SK-N-SH (cell line): ENCODE measurements around the gene CYB561. TPM values are rescaled to one million over a fixed set of nuclear protein-coding genes. Genes with fewer than 3 reads are reported as not detected.

Experiments used
- CTCF ChIA-PET: fragments of 300-600, 350-600 bp; formaldehyde crosslinking; extraction: SDS; loops from one replicate; lab custom pipeline; 2021; lab: Yijun Ruan, JAX
- POLR2A ChIA-PET: fragments of 350-600 bp; sonication (Branson Sonifier 250); formaldehyde crosslinking; extraction: SDS; loops from one replicate; lab custom pipeline; 2020; ENCODE audit warnings: antibody characterized with exemption, inconsistent platforms; lab: Yijun Ruan, JAX
- DNase-seq: peaks from one replicate; pipeline ENCODE4 v3.0.0; 2012
- H2AFZ ChIP-seq: fragments of 200-600 bp; sonication (generic); 2 replicates; pipeline ENCODE4 v1.8.1; 2016; ENCODE audit warnings: antibody characterized with exemption, mild to moderate bottlenecking, low read depth
- H3F3A ChIP-seq: fragments of 200-600 bp; sonication (generic); replicated peaks from 2 replicates; pipeline ENCODE3; 2016; ENCODE audit warnings: antibody characterized with exemption, mild to moderate bottlenecking; ENCODE audit not compliant: insufficient read depth
- H3K27ac ChIP-seq, 2 experiments: fragments of 200-500 bp in 1 of 2; fragments of 200-600 bp in 1 of 2; sonication (Bioruptor generic) in 1 of 2; sonication (generic), shearing (Covaris generic) in 1 of 2; 2 replicates each; pipeline versions ENCODE4 v1.5.1 to v1.6.1; 2014 to 2016; ENCODE audit warnings: low read depth in 2 of 2, inconsistent platforms in 1 of 2, low read length in 1 of 2, mild to moderate bottlenecking in 1 of 2, mixed read lengths in 1 of 2
- H3K27me3 ChIP-seq: fragments of 200-600 bp; sonication (generic), shearing (Covaris generic); 2 replicates; pipeline ENCODE4 v1.6.1; 2016; ENCODE audit warnings: mixed run types; ENCODE audit not compliant: insufficient read depth
- H3K36me3 ChIP-seq, 2 experiments: fragments of 200-500 bp in 1 of 2; fragments of 200-600 bp in 1 of 2; sonication (Bioruptor generic) in 1 of 2; sonication (generic) in 1 of 2; replicated peaks in 1 of 2; 2 replicates each; pipeline versions ENCODE3 to v1.5.1; 2014 to 2016; ENCODE audit warnings: low read length in 1 of 2, mild to moderate bottlenecking in 1 of 2; ENCODE audit not compliant: insufficient read depth in 2 of 2, control insufficient read depth in 1 of 2
- H3K4me1 ChIP-seq, 2 experiments: fragments of 200-500 bp in 1 of 2; fragments of 200-600 bp in 1 of 2; sonication (Bioruptor generic) in 1 of 2; sonication (generic), shearing (Covaris generic) in 1 of 2; 2 replicates each; pipeline versions ENCODE4 v1.5.1 to v1.6.1; 2014 to 2016; ENCODE audit warnings: low read depth in 1 of 2, low read length in 1 of 2, mixed run types in 1 of 2; ENCODE audit not compliant: insufficient read depth in 2 of 2, control insufficient read depth in 1 of 2
- H3K4me2 ChIP-seq: fragments of 200-600 bp; sonication (generic), shearing (Covaris generic); 2 replicates; pipeline ENCODE4 v1.6.1; 2017; ENCODE audit warnings: mixed run types
- H3K4me3 ChIP-seq, 2 experiments: fragments of 200-500 bp in 1 of 2; fragments of 200-600 bp in 1 of 2; sonication (Bioruptor generic) in 1 of 2; sonication (generic), shearing (Covaris generic) in 1 of 2; 2 replicates each; pipeline versions ENCODE4 v1.5.1 to v1.8.1; 2014 to 2016; ENCODE audit warnings: low read depth in 2 of 2, inconsistent platforms in 1 of 2, low read length in 1 of 2, mild to moderate bottlenecking in 1 of 2, mixed read lengths in 1 of 2, moderate library complexity in 1 of 2
- H3K79me2 ChIP-seq: fragments of 200-600 bp; sonication (generic); 2 replicates; pipeline ENCODE4 v1.8.1; 2017; ENCODE audit warnings: mild to moderate bottlenecking; ENCODE audit not compliant: insufficient read depth
- H3K9ac ChIP-seq: fragments of 200-600 bp; sonication (generic); 2 replicates; pipeline ENCODE4 v1.6.1; 2017; ENCODE audit warnings: mixed run types
- H3K9me2 ChIP-seq: fragments of 200-600 bp; sonication (generic); 2 replicates; pipeline ENCODE4 v1.6.1; 2017; ENCODE audit warnings: mixed run types
- H3K9me3 ChIP-seq: fragments of 200-600 bp; sonication (generic); 2 replicates; pipeline ENCODE4 v1.6.1; 2017; ENCODE audit warnings: mixed run types, mild to moderate bottlenecking, moderate library complexity
- H4K20me1 ChIP-seq: fragments of 200-600 bp; sonication (generic); 2 replicates; pipeline ENCODE4 v1.6.1; 2017; ENCODE audit warnings: mild to moderate bottlenecking, mixed run types; ENCODE audit not compliant: insufficient read depth
- CHD2 ChIP-seq: fragments of 150-350 bp; IDR thresholded peaks from 2 replicates; pipeline ENCODE4 v1.6.1; 2018; ENCODE audit warnings: low read length; ENCODE audit not compliant: partially characterized antibody
- CTCF ChIP-seq: fragments of 200-600 bp; sonication (generic); IDR thresholded peaks from 2 replicates; pipeline ENCODE4 v1.6.1; 2017; ENCODE audit warnings: antibody characterized with exemption, mild to moderate bottlenecking, moderate library complexity
- ELF1 ChIP-seq: IDR thresholded peaks from 2 replicates; pipeline ENCODE4 v1.4.0; 2012
- EZH2phosphoT487 ChIP-seq: fragments of 200-600 bp; sonication (generic); IDR thresholded peaks from 2 replicates; pipeline ENCODE4 v1.6.1; 2017; ENCODE audit warnings: low read depth, mixed run types, mild to moderate bottlenecking, antibody characterized with exemption, moderate library complexity, borderline replicate concordance
- FOSL2 ChIP-seq: IDR thresholded peaks from 2 replicates; pipeline ENCODE4 v1.4.0; 2012; ENCODE audit warnings: low read depth, mild to moderate bottlenecking, moderate library complexity, borderline replicate concordance
- FOXJ3 ChIP-seq: sonication (generic); formaldehyde crosslinking; IDR thresholded peaks from 2 replicates; pipeline ENCODE4 v1.5.1; 2020; ENCODE audit warnings: mild to moderate bottlenecking, missing genetic modification reagents
- FOXM1 ChIP-seq: IDR thresholded peaks from 2 replicates; pipeline ENCODE4 v1.4.0; 2012; ENCODE audit warnings: low read depth, mild to moderate bottlenecking
- GATA2 ChIP-seq: sonication (generic); formaldehyde crosslinking; IDR thresholded peaks from 2 replicates; pipeline ENCODE4 v1.5.0; 2020; ENCODE audit warnings: mild to moderate bottlenecking, missing genetic modification reagents
- IRF3 ChIP-seq: fragments of 150-350 bp; IDR thresholded peaks from 2 replicates; pipeline ENCODE4 v1.6.1; 2016; ENCODE audit warnings: mild to moderate bottlenecking, low read depth, low read length
- JUND ChIP-seq: IDR thresholded peaks from 2 replicates; pipeline ENCODE4 v1.4.0; 2012
- MAX ChIP-seq: IDR thresholded peaks from 2 replicates; pipeline ENCODE4 v1.4.0; 2012; ENCODE audit warnings: low read depth
- MEF2A ChIP-seq: IDR thresholded peaks from 2 replicates; pipeline ENCODE4 v1.4.0; 2012; ENCODE audit warnings: low read depth, borderline replicate concordance
- NRF1 ChIP-seq: IDR thresholded peaks from 2 replicates; pipeline ENCODE4 v1.6.1; 2012; ENCODE audit warnings: low read depth, mild to moderate bottlenecking, low read length
- RAD21 ChIP-seq: IDR thresholded peaks from 2 replicates; pipeline ENCODE4 v1.6.1; 2012; ENCODE audit warnings: mild to moderate bottlenecking, low read length
- RCOR1 ChIP-seq: fragments of 150-350 bp; IDR thresholded peaks from 2 replicates; pipeline ENCODE4 v1.6.1; 2017; ENCODE audit warnings: antibody characterized with exemption, low read length
- REST ChIP-seq: IDR thresholded peaks from 2 replicates; pipeline ENCODE4 v1.6.1; 2012; ENCODE audit warnings: mild to moderate bottlenecking, low read depth, low read length, moderate library complexity
- RXRA ChIP-seq: IDR thresholded peaks from 2 replicates; pipeline ENCODE4 v1.4.0; 2012; ENCODE audit warnings: low read depth, mild to moderate bottlenecking, borderline replicate concordance
- SMC3 ChIP-seq: IDR thresholded peaks from 2 replicates; pipeline ENCODE4 v1.6.1; 2012; ENCODE audit warnings: low read depth, low read length, improper control_type of control experiment
- TCF12 ChIP-seq: IDR thresholded peaks from 2 replicates; pipeline ENCODE4 v1.4.0; 2012
- TEAD4 ChIP-seq: IDR thresholded peaks from 2 replicates; pipeline ENCODE4 v1.4.0; 2012; ENCODE audit warnings: mild to moderate bottlenecking, borderline replicate concordance; ENCODE audit not compliant: insufficient read depth
- WGBS: methylation state at CpG from one replicate; pipeline ENCODE4 v1.1.6; 2017; ENCODE audit warnings: low lambda C conversion rate; 5-methylcytosine and 5-hydroxymethylcytosine counted together
- polyA plus RNA-seq, 3 experiments: library from polyadenylated mRNA; depleted of rRNA; stranded (reverse); fragments of >200 nt; gene quantifications; 2 replicates each; pipeline ENCODE4 v1.2.3, GENCODE V29; 2012
- TF ChIP-seq, protein P1 (sequence below): fragments of 150-350 bp; IDR thresholded peaks from 2 replicates; pipeline ENCODE4 v1.6.1; 2017; ENCODE audit warnings: antibody characterized with exemption, low read length, low read depth, borderline replicate concordance

The CYB561 gene
- polyA plus RNA-seq, 1 of the 3 experiments (the other 2 are of a cell fraction), result 28.3 TPM

DNA sequence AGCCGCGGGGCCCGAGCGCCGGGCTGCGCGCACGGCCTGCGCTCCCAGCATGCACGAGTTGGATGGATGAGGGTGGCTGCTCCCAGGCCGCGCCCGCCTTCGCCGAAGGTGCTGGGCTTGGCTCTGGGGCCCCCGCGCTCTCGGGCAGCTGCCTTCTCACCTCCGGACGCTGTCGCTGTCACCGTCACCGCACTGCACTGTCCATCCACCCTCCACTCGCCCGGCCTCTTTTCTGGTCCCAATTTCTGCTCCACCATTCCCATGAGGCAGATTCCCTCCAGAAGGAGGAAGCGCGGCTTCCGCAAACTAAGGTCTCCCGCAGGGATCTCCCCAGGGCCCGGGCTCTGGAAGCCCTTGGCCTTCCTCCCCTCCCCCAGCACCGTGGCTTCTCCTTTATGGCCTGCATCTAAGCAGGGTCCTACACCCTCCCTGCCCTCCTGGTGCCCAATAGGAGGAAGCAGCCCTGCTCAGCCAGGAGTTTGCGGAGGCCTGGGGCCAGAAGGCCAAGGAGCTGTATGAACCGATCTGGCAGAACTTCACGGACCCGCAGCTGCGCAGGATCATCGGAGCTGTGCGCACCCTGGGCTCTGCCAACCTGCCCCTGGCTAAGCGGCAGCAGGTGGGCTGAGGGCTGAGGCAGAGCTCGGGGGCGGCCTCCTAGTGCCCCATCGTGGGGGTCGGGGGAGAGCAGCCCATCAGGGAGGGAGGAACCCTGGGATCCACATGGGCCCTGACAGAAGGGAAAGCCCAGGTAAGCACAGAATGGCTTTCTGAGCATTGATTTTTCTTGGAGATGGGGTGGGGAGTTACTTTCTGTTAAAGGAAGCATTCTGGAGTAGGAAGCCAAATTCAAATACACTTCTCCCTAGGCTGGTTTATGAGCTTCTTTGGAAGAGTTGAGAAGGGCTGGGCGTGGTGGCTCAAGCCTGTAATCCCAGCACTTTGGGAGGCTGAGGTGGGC, 31.7 kb upstream of the CYB561 start:
- Histone ChIP-seq H3K36me3 (peaks cover 0 to 4% of the 10 kb centered on the region in 2 experiments), H2AFZ (peak overlapping the region; percentile 69; the same call in 1 of the 2 replicates), H3K9me3 (no peaks in the 10 kb centered on the region), H3K79me2 (no peaks in the 10 kb centered on the region), H3K4me1 (peaks cover 9 to 67% of the 10 kb centered on the region in 2 experiments), H3K4me3 (peak overlapping the region; percentile 59 to 67), H3K27me3 (no peaks in the 10 kb centered on the region), H3K9ac (0 out of 2 replicates have a peak overlapping the region, but pooled peaks have one; percentile 7), H3K9me2 (no peaks in the 10 kb centered on the region), H3K27ac (peak overlapping the region in 1 of 2 experiments; percentile 86; a peak in 2 of 4 replicates), H4K20me1 (no peaks in the 10 kb centered on the region), H3F3A (peaks cover 10% of the 10 kb centered on the region), H3K4me2 (peak overlapping the region; percentile 88)
- POLR2A ChIA-PET, result interaction anchor here (1.0 to 9.6 kb wide), 15 partner anchors 9 to 296 kb away, joined by 3 to 212 read pairs (median 7); partner anchors contain the start of genes CCDC47, CYB561, DCAF7 and DDX42
- CTCF ChIA-PET, result interaction anchor here (0.6 to 13.7 kb wide), 30 partner anchors 8 to 304 kb away, joined by 3 to 708 read pairs (median 6); partner anchors contain the start of genes CYB561, DCAF7 and TACO1
- peak; percentile 74 for DNase-seq
- TF ChIP-seq RXRA, result no peak
- no peak for TF ChIP-seq REST
- TF ChIP-seq MEF2A, result no peak
- TF ChIP-seq TCF12, result no peak
- no peak for TF ChIP-seq FOXJ3 (CRISPR knock-in tag)
- no peak for TF ChIP-seq RAD21
- TF ChIP-seq CTCF, result no peak
- TF ChIP-seq FOXM1, result no peak
- TF ChIP-seq JUND, result no peak
- no peak for TF ChIP-seq FOSL2
- no peak for TF ChIP-seq SMC3
- TF ChIP-seq GATA2 (CRISPR knock-in tag), result peak; percentile 21; the same call in 1 of the 2 replicates
- TF ChIP-seq ELF1, result no peak
- TF ChIP-seq TEAD4, result no peak
- no peak for TF ChIP-seq EZH2phosphoT487
- no peak for TF ChIP-seq RCOR1
- TF ChIP-seq, protein P1, sequence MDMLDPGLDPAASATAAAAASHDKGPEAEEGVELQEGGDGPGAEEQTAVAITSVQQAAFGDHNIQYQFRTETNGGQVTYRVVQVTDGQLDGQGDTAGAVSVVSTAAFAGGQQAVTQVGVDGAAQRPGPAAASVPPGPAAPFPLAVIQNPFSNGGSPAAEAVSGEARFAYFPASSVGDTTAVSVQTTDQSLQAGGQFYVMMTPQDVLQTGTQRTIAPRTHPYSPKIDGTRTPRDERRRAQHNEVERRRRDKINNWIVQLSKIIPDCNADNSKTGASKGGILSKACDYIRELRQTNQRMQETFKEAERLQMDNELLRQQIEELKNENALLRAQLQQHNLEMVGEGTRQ, result no peak
- TF ChIP-seq MAX, result peak; percentile 40; the same call in 1 of the 2 replicates
- no peak for TF ChIP-seq IRF3
- TF ChIP-seq CHD2, result no peak
- TF ChIP-seq NRF1, result 0 out of 2 replicates have a peak, but pooled peaks have one; percentile 5
- WGBS, result 49% methylated on average over 36 of the region's 44 CpGs
